Tibial nerve (tissue), 4 donors: ENCODE measurements around the gene NUDT16. TPM values are rescaled to one million over a fixed set of nuclear protein-coding genes. Genes with fewer than 3 reads are reported as not detected.
"Not testable (repeated sequence)": the region's sequence is repeated elsewhere in the genome, so short reads cannot be mapped to it uniquely, and the experiment has no call there.

ENCODE experiments used
- DNase-seq, 2 donors: peaks; one replicate each; pipeline ENCODE4 v3.0.0-alpha.2; 2019; ENCODE audit warnings: low spot score in 2 of 2
- H3K27ac ChIP-seq, 4 donors: fragments of 200-600 bp; sonication (generic) in 3 of 4; one replicate each; pipeline ENCODE4 v1.5.1; 2017 to 2019; ENCODE audit warnings: mild to moderate bottlenecking in 1 of 4
- H3K27me3 ChIP-seq, 2 donors: fragments of 200-600 bp; sonication (generic) in 1 of 2; one replicate each; pipeline versions ENCODE4 v1.5.1 to v1.6.0; 2017 to 2019
- H3K36me3 ChIP-seq, 3 donors: fragments of 200-600 bp; sonication (generic); one replicate each; pipeline ENCODE4 v1.5.1; 2018 to 2019
- H3K4me1 ChIP-seq, 4 donors: fragments of 200-600 bp; sonication (generic) in 3 of 4; one replicate each; pipeline ENCODE4 v1.5.1; 2017 to 2019
- H3K4me3 ChIP-seq, 4 donors: fragments of 200-600 bp; sonication (generic) in 3 of 4; one replicate each; pipeline ENCODE4 v1.5.1; 2017 to 2019; ENCODE audit warnings: mild to moderate bottlenecking in 1 of 4, moderate library complexity in 1 of 4
- H3K9me3 ChIP-seq, 4 donors: fragments of 200-600 bp; sonication (generic) in 3 of 4; one replicate each; pipeline ENCODE4 v1.5.1; 2017 to 2019
- CTCF ChIP-seq, 5 experiments: fragments of 200-600 bp in 3 of 5; fragments of 450-650 bp in 2 of 5; sonication (generic) in 3 of 5; IDR thresholded peaks; one replicate each; pipeline ENCODE4 v1.5.1; 2016 to 2019; ENCODE audit warnings: antibody characterized with exemption in 5 of 5, mild to moderate bottlenecking in 3 of 5, moderate library complexity in 2 of 5
- EP300 ChIP-seq, 2 donors: sonication (generic); formaldehyde crosslinking; IDR thresholded peaks; one replicate each; pipeline ENCODE4 v1.6.1; 2017; ENCODE audit warnings: antibody characterized with exemption in 2 of 2, mild to moderate bottlenecking in 1 of 2
- POLR2A ChIP-seq, 2 donors: fragments of 450-650 bp; IDR thresholded peaks; one replicate each; pipeline ENCODE4 v1.6.1; 2017; ENCODE audit warnings: antibody characterized with exemption in 2 of 2, mild to moderate bottlenecking in 2 of 2, moderate library complexity in 2 of 2
- WGBS, 2 donors: methylation state at CpG; one replicate each; pipeline ENCODE4 v1.1.5; 2018; 5-methylcytosine and 5-hydroxymethylcytosine counted together
- total RNA-seq, 4 donors: library from RNA; depleted of rRNA; stranded (reverse); fragments of >200 nt; gene quantifications; one replicate each; pipeline ENCODE4 v1.1.0, GENCODE V29; 2016

Gene NUDT16
- total RNA-seq, 4 donors from 2014 or later: 70.8 to 102 (median 87.8) TPM

- Histone ChIP-seq H3K27me3 (no peaks in the 10 kb centered on the region), H3K27ac (no peak overlapping the region), H3K4me3 (no peak overlapping the region), H3K9me3 (peaks cover 0 to 4% (median 0%) of the 10 kb centered on the region in 4 donors), H3K36me3 (no peaks in the 10 kb centered on the region), H3K4me1 (peaks cover 0 to 10% (median 2%) of the 10 kb centered on the region in 4 donors)
- DNase-seq: no peak
- 84 to 88% methylated on average over 3 of the region's 3 CpGs for WGBS, 2 donors
- no peak for TF ChIP-seq POLR2A (IDR thresholded peaks at IDR 0.05)
- TF ChIP-seq CTCF (IDR thresholded peaks at IDR 0.05): no peak
- TF ChIP-seq EP300 (IDR thresholded peaks at IDR 0.05): no peak
Observed at GRCh38 chr3:131363275-131363674, 18.3 kb upstream of the NUDT16 start.

DNA sequence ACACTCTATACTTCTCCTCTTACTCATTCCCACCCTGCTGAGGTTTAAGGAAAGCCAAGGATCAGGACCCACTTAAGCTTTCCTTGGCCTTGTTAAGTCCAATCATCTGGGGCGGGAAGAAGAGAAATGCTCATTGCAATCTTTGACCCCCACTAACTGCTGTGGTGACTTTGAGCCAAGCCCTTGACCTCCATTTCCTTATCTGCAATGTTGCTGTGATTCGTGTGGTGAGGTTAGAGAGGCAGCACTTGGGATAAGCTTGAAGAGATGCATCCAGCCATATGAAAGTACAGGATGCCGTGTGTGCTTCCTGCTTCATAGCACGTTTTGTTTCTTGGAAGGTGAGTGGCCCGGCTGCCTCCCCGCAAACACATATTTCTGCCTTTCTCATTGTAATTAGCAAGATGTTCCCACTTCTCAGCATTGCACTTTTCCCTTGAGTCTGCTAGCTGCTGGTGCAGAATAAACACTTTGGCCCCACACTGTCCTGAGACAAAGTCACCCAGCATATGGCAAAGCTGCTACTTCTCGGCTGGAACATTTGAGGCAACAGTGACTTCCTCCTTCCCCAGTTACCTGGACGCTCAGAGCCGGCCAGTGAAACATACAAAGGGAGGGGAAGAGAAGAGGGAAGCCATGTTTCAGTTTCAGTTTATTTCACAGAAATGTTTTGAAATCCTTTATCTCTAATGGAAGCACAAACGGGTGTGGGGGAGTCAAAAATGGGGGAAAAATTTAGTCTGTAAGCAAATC, 10.5 kb upstream of the NUDT16 start:
- DNase-seq: no peak
- Histone ChIP-seq H3K36me3 (peaks cover 0 to 62% (median 0%) of the 10 kb centered on the region in 3 donors), H3K4me3 (no peak overlapping the region), H3K27ac (no peak overlapping the region), H3K9me3 (peaks cover 0 to 4% (median 0%) of the 10 kb centered on the region in 4 donors), H3K4me1 (no peaks in the 10 kb centered on the region), H3K27me3 (no peaks in the 10 kb centered on the region)
- 83 to 84% methylated on average over 10 of the region's 10 CpGs for WGBS, 2 donors
- TF ChIP-seq CTCF (IDR thresholded peaks at IDR 0.05) (no peak), POLR2A (IDR thresholded peaks at IDR 0.05) (no peak), EP300 (IDR thresholded peaks at IDR 0.05) (no peak)

- peaks cover 0 to 4% (median 0%) of the 10 kb centered on the region in 4 donors for H3K9me3 ChIP-seq
- no peaks in the 10 kb centered on the region for H3K4me1 ChIP-seq
- WGBS, 2 donors: 89 to 94% methylated on average over 2 of the region's 2 CpGs
- H3K36me3 ChIP-seq: peaks cover 0 to 67% (median 0%) of the 10 kb centered on the region in 3 donors
- no peaks in the 10 kb centered on the region for H3K27me3 ChIP-seq
- TF ChIP-seq EP300 (IDR thresholded peaks at IDR 0.05) (no peak), CTCF (IDR thresholded peaks at IDR 0.05) (no peak), POLR2A (IDR thresholded peaks at IDR 0.05) (no peak)
- no peak overlapping the region for H3K4me3 ChIP-seq
- H3K27ac ChIP-seq: no peak overlapping the region
- DNase-seq: no peak
Observed at GRCh38 chr3:131371688-131372066, 9.9 kb upstream of the NUDT16 start.

DNA sequence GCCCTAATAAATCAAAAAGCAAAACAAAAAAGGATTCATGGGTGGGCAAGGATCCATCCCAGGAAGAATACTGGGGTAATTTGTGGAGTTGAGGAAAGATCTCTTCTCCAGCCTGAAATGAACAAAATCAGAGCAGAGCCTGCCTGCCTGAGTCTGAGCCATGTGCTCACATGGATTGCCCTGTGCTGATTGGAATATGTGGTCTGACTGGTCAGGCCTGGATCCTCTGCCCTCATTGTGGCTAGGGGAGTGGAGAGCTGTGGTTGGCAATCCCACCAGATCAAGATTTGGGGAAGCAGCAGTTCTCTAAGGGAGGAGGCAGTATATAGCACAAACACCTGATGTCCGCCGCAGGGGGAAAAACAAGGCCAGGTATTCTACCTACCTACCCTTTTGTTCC, 6.8 kb upstream of the NUDT16 start:
- no peak for DNase-seq
- Histone ChIP-seq H3K27ac (no peak overlapping the region), H3K4me1 (peaks cover 0 to 13% (median 4%) of the 10 kb centered on the region in 4 donors), H3K36me3 (peaks cover 0 to 63% (median 0%) of the 10 kb centered on the region in 3 donors), H3K9me3 (no peaks in the 10 kb centered on the region), H3K4me3 (no peak overlapping the region), H3K27me3 (no peaks in the 10 kb centered on the region)
- TF ChIP-seq EP300 (IDR thresholded peaks at IDR 0.05): no peak
- TF ChIP-seq CTCF (IDR thresholded peaks at IDR 0.05): no peak
- TF ChIP-seq POLR2A (IDR thresholded peaks at IDR 0.05): no peak
- WGBS, 2 donors: 92 to 95% methylated on average over 2 of the region's 2 CpGs

- Histone ChIP-seq H3K27ac (peak overlapping the region; percentile 85 to 97 (median 95)), H3K4me3 (peak overlapping the region; percentile 62 to 96 (median 92)), H3K4me1 (peaks cover 0 to 57% (median 27%) of the 10 kb centered on the region in 4 donors), H3K36me3 (peaks cover 0 to 36% (median 0%) of the 10 kb centered on the region in 3 donors)
- H3K9me3 ChIP-seq, DNase-seq, H3K27me3 ChIP-seq: not testable (repeated sequence)
- 9 to 19% methylated on average over 16 of the region's 16 CpGs for WGBS, 2 donors
- TF ChIP-seq POLR2A (IDR thresholded peaks at IDR 0.05): peak in 1 of 2 donors; percentile 70
Observed at GRCh38 chr3:131380821-131381444, 641 bp upstream of the NUDT16 start.
